ENCODE data around the gene PSMD6. TPM values are rescaled to one million over a fixed set of nuclear protein-coding genes. Genes with fewer than 3 reads are reported as not detected.

PSMD6 gene
- polyA plus RNA-seq, 3 donors = 54.6 to 135 (median 101) TPM

DNA sequence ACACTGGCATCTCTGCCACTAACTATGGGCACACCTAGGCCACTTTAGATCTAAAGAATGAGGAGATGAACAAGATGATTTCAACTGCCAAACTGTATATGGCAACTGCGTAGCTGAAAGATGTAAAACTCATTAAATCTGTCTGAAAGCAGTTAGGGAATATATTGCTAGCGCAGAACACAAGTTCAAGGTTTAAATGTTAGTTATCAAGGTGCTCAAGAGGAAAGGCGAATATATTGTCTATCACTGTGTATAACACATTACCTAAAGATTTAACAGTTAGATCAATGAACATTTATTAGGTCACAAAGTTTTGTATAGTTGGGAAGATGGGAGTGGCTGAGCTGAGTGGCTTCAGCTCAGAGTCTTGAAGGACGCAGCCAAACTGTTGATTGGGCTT is 33.9 kb upstream of the PSMD6 start:
- H3K4me1 Mint-ChIP-seq = no peaks in the 10 kb centered on the region
- DNase-seq = no peak
- H3K36me3 ChIP-seq (replicated peaks in 1 of 2; ENCODE audit: control insufficient read depth in 1 of 2, insufficient read depth in 2 of 2, low read length in 2 of 2) = no peaks in the 10 kb centered on the region
- no peak overlapping the region for H3K9ac ChIP-seq (ENCODE audit: insufficient read depth, low read length, poor library complexity, severe bottlenecking)
- H3K27ac ChIP-seq (ENCODE audit: low read depth in 1 of 2, low read length in 2 of 2) = no peak overlapping the region
- H2AFZ ChIP-seq (ENCODE audit: insufficient read depth, low read depth, low read length, poor library complexity, severe bottlenecking) = no peak overlapping the region
- H3K27ac Mint-ChIP-seq = no peak overlapping the region
- no peaks in the 10 kb centered on the region for H3K9me3 ChIP-seq (replicated peaks in 1 of 2; ENCODE audit: control insufficient read depth in 1 of 2, insufficient read depth in 1 of 2, low read length in 2 of 2)
- TF ChIP-seq, protein P1, sequence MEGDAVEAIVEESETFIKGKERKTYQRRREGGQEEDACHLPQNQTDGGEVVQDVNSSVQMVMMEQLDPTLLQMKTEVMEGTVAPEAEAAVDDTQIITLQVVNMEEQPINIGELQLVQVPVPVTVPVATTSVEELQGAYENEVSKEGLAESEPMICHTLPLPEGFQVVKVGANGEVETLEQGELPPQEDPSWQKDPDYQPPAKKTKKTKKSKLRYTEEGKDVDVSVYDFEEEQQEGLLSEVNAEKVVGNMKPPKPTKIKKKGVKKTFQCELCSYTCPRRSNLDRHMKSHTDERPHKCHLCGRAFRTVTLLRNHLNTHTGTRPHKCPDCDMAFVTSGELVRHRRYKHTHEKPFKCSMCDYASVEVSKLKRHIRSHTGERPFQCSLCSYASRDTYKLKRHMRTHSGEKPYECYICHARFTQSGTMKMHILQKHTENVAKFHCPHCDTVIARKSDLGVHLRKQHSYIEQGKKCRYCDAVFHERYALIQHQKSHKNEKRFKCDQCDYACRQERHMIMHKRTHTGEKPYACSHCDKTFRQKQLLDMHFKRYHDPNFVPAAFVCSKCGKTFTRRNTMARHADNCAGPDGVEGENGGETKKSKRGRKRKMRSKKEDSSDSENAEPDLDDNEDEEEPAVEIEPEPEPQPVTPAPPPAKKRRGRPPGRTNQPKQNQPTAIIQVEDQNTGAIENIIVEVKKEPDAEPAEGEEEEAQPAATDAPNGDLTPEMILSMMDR (IDR thresholded peaks at IDR 0.05) = no peak
- peaks cover 4 to 8% (median 8%) of the 10 kb centered on the region in 3 donors for H3K27me3 Mint-ChIP-seq (ENCODE audit: low read depth in 3 of 3)
- WGBS (ENCODE audit: insufficient coverage) = 100% methylated on average over 1 of the region's 4 CpGs
- no peaks in the 10 kb centered on the region for H3K36me3 Mint-ChIP-seq
- no peaks in the 10 kb centered on the region for H3K79me2 ChIP-seq (ENCODE audit: insufficient read depth, low read length)
- no peak overlapping the region for H3K4me3 ChIP-seq (replicated peaks in 1 of 3; ENCODE audit: low read depth in 2 of 3, low read length in 3 of 3)
- peaks cover 2 to 3% of the 10 kb centered on the region in 2 donors for H3K27me3 ChIP-seq (ENCODE audit: control insufficient read depth in 2 of 2, insufficient read depth in 2 of 2, low read length in 2 of 2)
- no peaks in the 10 kb centered on the region for H3K4me1 ChIP-seq (ENCODE audit: control insufficient read depth in 1 of 2, insufficient read depth in 2 of 2, low read length in 2 of 2)
- intact Hi-C loops (cut with micrococcal nuclease) = no loop called here
- no peak overlapping the region for H3K4me2 ChIP-seq (replicated peaks; ENCODE audit: extremely low read depth, low read length, poor library complexity, severe bottlenecking)
- H3K9me3 Mint-ChIP-seq = peaks cover 0 to 2% (median 0%) of the 10 kb centered on the region in 7 donors
- H4K20me1 ChIP-seq (ENCODE audit: insufficient read depth, low read length) = no peaks in the 10 kb centered on the region
- H3K4me3 Mint-ChIP-seq = no peak overlapping the region

DNA sequence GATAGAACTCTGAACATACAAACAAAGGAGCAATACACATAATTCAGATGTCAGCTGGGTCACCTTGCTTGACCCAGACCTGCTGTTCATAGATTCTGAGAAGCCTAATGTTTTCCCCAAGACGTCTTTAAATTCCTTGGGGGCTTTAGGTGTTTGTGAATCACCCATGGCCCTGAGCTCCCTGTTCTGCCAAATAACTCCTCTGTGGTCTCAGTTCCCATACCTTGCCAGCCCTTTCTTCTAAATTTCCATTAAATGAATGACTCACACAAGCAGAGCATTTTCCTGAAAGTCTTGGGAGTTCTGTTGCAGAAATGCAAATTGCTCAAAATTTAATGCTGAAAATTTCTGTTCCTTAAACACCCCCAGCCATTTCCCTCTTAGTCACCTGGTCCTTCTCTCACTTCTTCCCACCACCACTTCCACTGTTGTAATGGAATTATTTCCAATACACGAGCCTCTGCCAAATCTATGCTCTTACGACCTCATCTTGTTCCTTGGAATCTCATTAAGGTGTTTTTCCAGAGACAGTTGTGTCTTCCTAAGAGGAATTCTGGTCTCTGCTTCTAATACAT is 33.4 kb upstream of the PSMD6 start:
- no peak overlapping the region for H3K4me2 ChIP-seq (replicated peaks; ENCODE audit: extremely low read depth, low read length, poor library complexity, severe bottlenecking)
- H3K27ac ChIP-seq (ENCODE audit: low read depth in 1 of 2, low read length in 2 of 2) = no peak overlapping the region
- no peak overlapping the region for H3K4me3 Mint-ChIP-seq
- no peaks in the 10 kb centered on the region for H3K36me3 Mint-ChIP-seq
- TF ChIP-seq, protein P1 (IDR thresholded peaks at IDR 0.05) = no peak
- peaks cover 4 to 10% (median 8%) of the 10 kb centered on the region in 3 donors for H3K27me3 Mint-ChIP-seq (ENCODE audit: low read depth in 3 of 3)
- peaks cover 2 to 3% of the 10 kb centered on the region in 2 donors for H3K27me3 ChIP-seq (ENCODE audit: control insufficient read depth in 2 of 2, insufficient read depth in 2 of 2, low read length in 2 of 2)
- no peak overlapping the region for H3K27ac Mint-ChIP-seq
- H3K9ac ChIP-seq (ENCODE audit: insufficient read depth, low read length, poor library complexity, severe bottlenecking) = no peak overlapping the region
- intact Hi-C loops (cut with micrococcal nuclease) = no loop called here
- H2AFZ ChIP-seq (ENCODE audit: insufficient read depth, low read depth, low read length, poor library complexity, severe bottlenecking) = no peak overlapping the region
- H3K9me3 Mint-ChIP-seq = peaks cover 0 to 2% (median 0%) of the 10 kb centered on the region in 7 donors
- no peak overlapping the region for H3K4me3 ChIP-seq (replicated peaks in 1 of 3; ENCODE audit: low read depth in 2 of 3, low read length in 3 of 3)
- no peak for DNase-seq
- 100% methylated on average over 1 of the region's 3 CpGs for WGBS (ENCODE audit: insufficient coverage)
- no peaks in the 10 kb centered on the region for H3K9me3 ChIP-seq (replicated peaks in 1 of 2; ENCODE audit: control insufficient read depth in 1 of 2, insufficient read depth in 1 of 2, low read length in 2 of 2)
- no peaks in the 10 kb centered on the region for H3K79me2 ChIP-seq (ENCODE audit: insufficient read depth, low read length)
- H3K4me1 ChIP-seq (ENCODE audit: control insufficient read depth in 1 of 2, insufficient read depth in 2 of 2, low read length in 2 of 2) = no peaks in the 10 kb centered on the region
- no peaks in the 10 kb centered on the region for H4K20me1 ChIP-seq (ENCODE audit: insufficient read depth, low read length)
- H3K4me1 Mint-ChIP-seq = no peaks in the 10 kb centered on the region
- no peaks in the 10 kb centered on the region for H3K36me3 ChIP-seq (replicated peaks in 1 of 2; ENCODE audit: control insufficient read depth in 1 of 2, insufficient read depth in 2 of 2, low read length in 2 of 2)

All from CD14-positive monocyte (primary cell).